ENCODE data around the gene DCC. TPM values are rescaled to one million over a fixed set of nuclear protein-coding genes. Genes with fewer than 3 reads are reported as not detected.

The DCC gene
- polyA plus RNA-seq, 10 donors: 0.03 to 1.6 (median 0.21) TPM

- no peak for DNase-seq
Observed at GRCh38 chr18:52496426-52496825, 156.4 kb downstream of the DCC start.

- no peak for DNase-seq
Observed at GRCh38 chr18:52499016-52499415, 159.0 kb downstream of the DCC start.

- DNase-seq: peak in 1 of 3 donors; percentile 6
Observed at GRCh38 chr18:52499644-52500043, 159.6 kb downstream of the DCC start.

- DNase-seq: no peak
Observed at GRCh38 chr18:52504589-52504988, 164.6 kb downstream of the DCC start.

GRCh38 chr18:52510139-52510538 is 170.1 kb downstream of the DCC start:
- DNase-seq: peak in 1 of 3 donors; percentile 1

- DNase-seq: no peak
Observed at GRCh38 chr18:52518086-52518485, 178.1 kb downstream of the DCC start.

GRCh38 chr18:52519021-52519420 is 179.0 kb downstream of the DCC start:
- no peak for DNase-seq

- DNase-seq: no peak
Observed at GRCh38 chr18:52523566-52523965, 183.6 kb downstream of the DCC start.

- DNase-seq: no peak
Observed at GRCh38 chr18:52531836-52532235, 191.8 kb downstream of the DCC start.

GRCh38 chr18:52536039-52536438 is 196.0 kb downstream of the DCC start:
- DNase-seq: no peak

- DNase-seq: no peak
Observed at GRCh38 chr18:52537261-52537660, 197.3 kb downstream of the DCC start.

- DNase-seq: no peak
Observed at GRCh38 chr18:52541056-52541455, 201.1 kb downstream of the DCC start.

- no peak for DNase-seq
Observed at GRCh38 chr18:52544086-52544485, 204.1 kb downstream of the DCC start.

GRCh38 chr18:52546686-52547346 is 206.8 kb downstream of the DCC start:
- DNase-seq: no peak

GRCh38 chr18:52553441-52553840 is 213.4 kb downstream of the DCC start:
- no peak for DNase-seq

- DNase-seq: no peak
Observed at GRCh38 chr18:52554180-52554579, 214.2 kb downstream of the DCC start.

- peak in 1 of 3 donors; percentile 5 for DNase-seq
Observed at GRCh38 chr18:52567360-52567759, 227.4 kb downstream of the DCC start.

GRCh38 chr18:52569492-52569891 is 229.5 kb downstream of the DCC start:
- DNase-seq: peak in 1 of 3 donors; percentile 31

- peak in 1 of 3 donors; percentile 4 for DNase-seq
Observed at GRCh38 chr18:52570975-52571374, 231.0 kb downstream of the DCC start.

- DNase-seq: no peak
Observed at GRCh38 chr18:52572036-52573000, 232.3 kb downstream of the DCC start.

- DNase-seq: no peak
Observed at GRCh38 chr18:52577795-52578194, 237.8 kb downstream of the DCC start.

- no peak for DNase-seq
Observed at GRCh38 chr18:52582061-52582460, 242.1 kb downstream of the DCC start.

- no peak for DNase-seq
Observed at GRCh38 chr18:52582516-52582915, 242.5 kb downstream of the DCC start.

Measured in muscle of back (tissue), 11 donors.